ENCODE results near the gene PF4V1.

Gene PF4V1

GRCh38 chr4:73853246-73853704 is at the start of gene PF4V1:
TSS of gene PF4V1 (plus strand) at chr4:73853296. CDS start at chr4:73853363, 67 bp downstream.
- Histone ChIP-seq H3K27ac (ENCODE audit: low read length) (no peak within 1 kb of the TSS), H3K27me3 (ENCODE audit: control insufficient read depth, insufficient read depth, low read length) (no peaks in the 10 kb centered on the region), H3K36me3 (ENCODE audit: control insufficient read depth, insufficient read depth, low read length) (no peaks in the 10 kb centered on the region), H3K9me3 (ENCODE audit: control insufficient read depth, insufficient read depth, low read length) (no peaks in the 10 kb centered on the region), H3K4me1 (ENCODE audit: control insufficient read depth, insufficient read depth, low read length) (no peaks in the 10 kb centered on the region), H3K4me3 (ENCODE audit: low read length) (no peak within 1 kb of the TSS)
- no peak for DNase-seq (ENCODE audit: low read depth, low spot score)
- WGBS (ENCODE audit: insufficient coverage, insufficient read length): no CpG with 5 or more reads among the region's 22 CpGs

GRCh38 chr4:73810191-73810590 is 42.9 kb upstream of the PF4V1 start:
- no peak overlapping the region for H3K27ac ChIP-seq (ENCODE audit: low read length)
- no peaks in the 10 kb centered on the region for H3K9me3 ChIP-seq (ENCODE audit: control insufficient read depth, insufficient read depth, low read length)
- H3K27me3 ChIP-seq (ENCODE audit: control insufficient read depth, insufficient read depth, low read length): no peaks in the 10 kb centered on the region
- no peaks in the 10 kb centered on the region for H3K4me1 ChIP-seq (ENCODE audit: control insufficient read depth, insufficient read depth, low read length)
- no peaks in the 10 kb centered on the region for H3K36me3 ChIP-seq (ENCODE audit: control insufficient read depth, insufficient read depth, low read length)
- WGBS (ENCODE audit: insufficient coverage, insufficient read length): no CpG with 5 or more reads among the region's 3 CpGs
- no peak overlapping the region for H3K4me3 ChIP-seq (ENCODE audit: low read length)
- no peak for DNase-seq (ENCODE audit: low read depth, low spot score)

GRCh38 chr4:73811841-73812240 is 41.3 kb upstream of the PF4V1 start:
- Histone ChIP-seq H3K4me3 (ENCODE audit: low read length) (no peak overlapping the region), H3K36me3 (ENCODE audit: control insufficient read depth, insufficient read depth, low read length) (no peaks in the 10 kb centered on the region), H3K9me3 (ENCODE audit: control insufficient read depth, insufficient read depth, low read length) (no peaks in the 10 kb centered on the region), H3K4me1 (ENCODE audit: control insufficient read depth, insufficient read depth, low read length) (no peaks in the 10 kb centered on the region), H3K27me3 (ENCODE audit: control insufficient read depth, insufficient read depth, low read length) (no peaks in the 10 kb centered on the region), H3K27ac (ENCODE audit: low read length) (no peak overlapping the region)
- no peak for DNase-seq (ENCODE audit: low read depth, low spot score)
- no CpG with 5 or more reads among the region's 1 CpG for WGBS (ENCODE audit: insufficient coverage, insufficient read length)

GRCh38 chr4:73814679-73815078 is 38.4 kb upstream of the PF4V1 start:
- Histone ChIP-seq H3K27me3 (ENCODE audit: control insufficient read depth, insufficient read depth, low read length) (no peaks in the 10 kb centered on the region), H3K27ac (ENCODE audit: low read length) (no peak overlapping the region), H3K36me3 (ENCODE audit: control insufficient read depth, insufficient read depth, low read length) (no peaks in the 10 kb centered on the region), H3K4me1 (ENCODE audit: control insufficient read depth, insufficient read depth, low read length) (no peaks in the 10 kb centered on the region), H3K9me3 (ENCODE audit: control insufficient read depth, insufficient read depth, low read length) (no peaks in the 10 kb centered on the region), H3K4me3 (ENCODE audit: low read length) (no peak overlapping the region)
- no peak for DNase-seq (ENCODE audit: low read depth, low spot score)
- no CpG with 5 or more reads among the region's 1 CpG for WGBS (ENCODE audit: insufficient coverage, insufficient read length)

GRCh38 chr4:73815145-73815544 is 38.0 kb upstream of the PF4V1 start:
- Histone ChIP-seq H3K9me3 (ENCODE audit: control insufficient read depth, insufficient read depth, low read length) (no peaks in the 10 kb centered on the region), H3K27ac (ENCODE audit: low read length) (no peak overlapping the region), H3K36me3 (ENCODE audit: control insufficient read depth, insufficient read depth, low read length) (no peaks in the 10 kb centered on the region), H3K4me3 (ENCODE audit: low read length) (no peak overlapping the region), H3K4me1 (ENCODE audit: control insufficient read depth, insufficient read depth, low read length) (no peaks in the 10 kb centered on the region), H3K27me3 (ENCODE audit: control insufficient read depth, insufficient read depth, low read length) (no peaks in the 10 kb centered on the region)
- DNase-seq (ENCODE audit: low read depth, low spot score): no peak
- no CpG with 5 or more reads among the region's 1 CpG for WGBS (ENCODE audit: insufficient coverage, insufficient read length)

GRCh38 chr4:73816814-73817213 is 36.3 kb upstream of the PF4V1 start:
- Histone ChIP-seq H3K27ac (ENCODE audit: low read length) (no peak overlapping the region), H3K4me1 (ENCODE audit: control insufficient read depth, insufficient read depth, low read length) (no peaks in the 10 kb centered on the region), H3K36me3 (ENCODE audit: control insufficient read depth, insufficient read depth, low read length) (no peaks in the 10 kb centered on the region), H3K4me3 (ENCODE audit: low read length) (no peak overlapping the region), H3K27me3 (ENCODE audit: control insufficient read depth, insufficient read depth, low read length) (no peaks in the 10 kb centered on the region), H3K9me3 (ENCODE audit: control insufficient read depth, insufficient read depth, low read length) (no peaks in the 10 kb centered on the region)
- WGBS (ENCODE audit: insufficient coverage, insufficient read length): 100% methylated on average over 1 of the region's 3 CpGs
- DNase-seq (ENCODE audit: low read depth, low spot score): no peak

- WGBS (ENCODE audit: insufficient coverage, insufficient read length): no CpG with 5 or more reads among the region's 1 CpG
- H3K27me3 ChIP-seq (ENCODE audit: control insufficient read depth, insufficient read depth, low read length): no peaks in the 10 kb centered on the region
- H3K4me3 ChIP-seq (ENCODE audit: low read length): no peak overlapping the region
- no peaks in the 10 kb centered on the region for H3K4me1 ChIP-seq (ENCODE audit: control insufficient read depth, insufficient read depth, low read length)
- no peaks in the 10 kb centered on the region for H3K9me3 ChIP-seq (ENCODE audit: control insufficient read depth, insufficient read depth, low read length)
- no peaks in the 10 kb centered on the region for H3K36me3 ChIP-seq (ENCODE audit: control insufficient read depth, insufficient read depth, low read length)
- DNase-seq (ENCODE audit: low read depth, low spot score): no peak
- no peak overlapping the region for H3K27ac ChIP-seq (ENCODE audit: low read length)
These were observed 35.8 kb upstream of the PF4V1 start for GRCh38 chr4:73817341-73817740.

GRCh38 chr4:73821325-73821724 is 31.8 kb upstream of the PF4V1 start:
- H3K36me3 ChIP-seq (ENCODE audit: control insufficient read depth, insufficient read depth, low read length): no peaks in the 10 kb centered on the region
- no peaks in the 10 kb centered on the region for H3K27me3 ChIP-seq (ENCODE audit: control insufficient read depth, insufficient read depth, low read length)
- H3K27ac ChIP-seq (ENCODE audit: low read length): no peak overlapping the region
- no peaks in the 10 kb centered on the region for H3K4me1 ChIP-seq (ENCODE audit: control insufficient read depth, insufficient read depth, low read length)
- DNase-seq (ENCODE audit: low read depth, low spot score): no peak
- H3K9me3 ChIP-seq (ENCODE audit: control insufficient read depth, insufficient read depth, low read length): no peaks in the 10 kb centered on the region
- no CpG with 5 or more reads among the region's 4 CpGs for WGBS (ENCODE audit: insufficient coverage, insufficient read length)
- H3K4me3 ChIP-seq (ENCODE audit: low read length): no peak overlapping the region

- Histone ChIP-seq H3K9me3 (ENCODE audit: control insufficient read depth, insufficient read depth, low read length) (no peaks in the 10 kb centered on the region), H3K4me1 (ENCODE audit: control insufficient read depth, insufficient read depth, low read length) (no peaks in the 10 kb centered on the region), H3K4me3 (ENCODE audit: low read length) (no peak overlapping the region), H3K27me3 (ENCODE audit: control insufficient read depth, insufficient read depth, low read length) (no peaks in the 10 kb centered on the region), H3K36me3 (ENCODE audit: control insufficient read depth, insufficient read depth, low read length) (no peaks in the 10 kb centered on the region), H3K27ac (ENCODE audit: low read length) (no peak overlapping the region)
- DNase-seq (ENCODE audit: low read depth, low spot score): no peak
- WGBS (ENCODE audit: insufficient coverage, insufficient read length): no CpG with 5 or more reads among the region's 3 CpGs
These were observed 30.7 kb upstream of the PF4V1 start for GRCh38 chr4:73822389-73822788.

GRCh38 chr4:73822812-73823504 is 30.1 kb upstream of the PF4V1 start:
- no peak for DNase-seq (ENCODE audit: low read depth, low spot score)
- H3K4me1 ChIP-seq (ENCODE audit: control insufficient read depth, insufficient read depth, low read length): no peaks in the 10 kb centered on the region
- H3K27ac ChIP-seq (ENCODE audit: low read length): no peak overlapping the region
- no peaks in the 10 kb centered on the region for H3K9me3 ChIP-seq (ENCODE audit: control insufficient read depth, insufficient read depth, low read length)
- no peaks in the 10 kb centered on the region for H3K27me3 ChIP-seq (ENCODE audit: control insufficient read depth, insufficient read depth, low read length)
- no peaks in the 10 kb centered on the region for H3K36me3 ChIP-seq (ENCODE audit: control insufficient read depth, insufficient read depth, low read length)
- no peak overlapping the region for H3K4me3 ChIP-seq (ENCODE audit: low read length)

GRCh38 chr4:73823760-73824159 is 29.3 kb upstream of the PF4V1 start:
- no peak overlapping the region for H3K4me3 ChIP-seq (ENCODE audit: low read length)
- H3K9me3 ChIP-seq (ENCODE audit: control insufficient read depth, insufficient read depth, low read length): no peaks in the 10 kb centered on the region
- H3K36me3 ChIP-seq (ENCODE audit: control insufficient read depth, insufficient read depth, low read length): no peaks in the 10 kb centered on the region
- H3K27ac ChIP-seq (ENCODE audit: low read length): no peak overlapping the region
- no peaks in the 10 kb centered on the region for H3K4me1 ChIP-seq (ENCODE audit: control insufficient read depth, insufficient read depth, low read length)
- no peak for DNase-seq (ENCODE audit: low read depth, low spot score)
- no peaks in the 10 kb centered on the region for H3K27me3 ChIP-seq (ENCODE audit: control insufficient read depth, insufficient read depth, low read length)
